Ishikawa (cell line): ENCODE measurements around the gene LCNL1.

Experiments used
- CEBPB ChIP-seq: IDR thresholded peaks from 2 replicates; pipeline ENCODE4 v1.6.1; 2012
- CREB1 ChIP-seq: IDR thresholded peaks from 2 replicates; pipeline ENCODE4 v1.6.1; 2012; ENCODE audit warnings: low read depth
- EGR1 ChIP-seq: IDR thresholded peaks from 2 replicates; pipeline ENCODE4 v1.6.1; 2012
- EP300 ChIP-seq: IDR thresholded peaks from 2 replicates; pipeline ENCODE4 v1.6.1; 2012; ENCODE audit warnings: borderline replicate concordance
- FOXM1 ChIP-seq: IDR thresholded peaks from 2 replicates; pipeline ENCODE4 v1.6.1; 2012; ENCODE audit warnings: low read depth, borderline replicate concordance
- MAX ChIP-seq: IDR thresholded peaks from 2 replicates; pipeline ENCODE4 v1.6.1; 2012
- RAD21 ChIP-seq: IDR thresholded peaks from 2 replicates; pipeline ENCODE4 v1.6.1; 2012; ENCODE audit warnings: low read depth
- REST ChIP-seq: IDR thresholded peaks from 2 replicates; pipeline ENCODE4 v1.6.1; 2012; ENCODE audit warnings: low read depth, mild to moderate bottlenecking
- TAF1 ChIP-seq: IDR thresholded peaks from 2 replicates; pipeline ENCODE4 v1.6.1; 2012; ENCODE audit warnings: low read depth, mild to moderate bottlenecking
- TCF12 ChIP-seq: IDR thresholded peaks from 2 replicates; pipeline ENCODE4 v1.6.1; 2012; ENCODE audit warnings: low read depth
- TEAD4 ChIP-seq: IDR thresholded peaks from 2 replicates; pipeline ENCODE4 v1.6.1; 2012
- YY1 ChIP-seq: IDR thresholded peaks from 2 replicates; pipeline ENCODE4 v1.6.1; 2012; ENCODE audit warnings: low read depth

GRCh38 chr9:136988872-136989271, 6.1 kb downstream of the LCNL1 start:
- TF ChIP-seq EP300 (no peak), RAD21 (no peak), FOXM1 (no peak), CEBPB (no peak), EGR1 (no peak), REST (no peak), TAF1 (no peak), TEAD4 (no peak), YY1 (no peak), CREB1 (no peak), MAX (no peak), TCF12 (no peak)
